Prostate gland (tissue), 2 donors: Measurements from ENCODE around the gene HRG.

Experiments
- CTCF ChIP-seq, 4 experiments: fragments of 200-600 bp in 2 of 4; fragments of 450-650 bp in 2 of 4; sonication (generic) in 2 of 4; IDR thresholded peaks; 1 replicate in 3 of 4; 2 replicates in 1 of 4; pipeline ENCODE4 v1.5.1; 2016 to 2019; ENCODE audit warnings: antibody characterized with exemption in 4 of 4, mild to moderate bottlenecking in 2 of 4, moderate library complexity in 2 of 4
- POLR2A ChIP-seq: fragments of 450-650 bp; IDR thresholded peaks from one replicate; pipeline ENCODE4 v1.6.1; 2016; ENCODE audit warnings: antibody characterized with exemption, mild to moderate bottlenecking
- POLR2AphosphoS5 ChIP-seq: sonication (generic); formaldehyde crosslinking; IDR thresholded peaks from one replicate; pipeline ENCODE4 v1.6.1; 2017; ENCODE audit warnings: antibody characterized with exemption

- TF ChIP-seq POLR2AphosphoS5 (no peak), POLR2A (no peak), CTCF (IDR thresholded peaks at IDR 0.05) (no peak)
Measured at GRCh38 chr3:186719945-186720739, 54.3 kb downstream of the HRG start.
